ENCODE measurements around the gene RNU1-3. TPM values are rescaled to one million over a fixed set of nuclear protein-coding genes. Genes with fewer than 3 reads are reported as not detected.
A peak's percentile ranks its signal among the peaks of the same experiment; 100 is the strongest.

Gene RNU1-3
- total and polyA plus RNA-seq, 2 of the 13 experiments (the other 11 are each of a cell fraction or from before 2014, with no cell fraction given): under 0.01 to 11,018 TPM

DNA sequence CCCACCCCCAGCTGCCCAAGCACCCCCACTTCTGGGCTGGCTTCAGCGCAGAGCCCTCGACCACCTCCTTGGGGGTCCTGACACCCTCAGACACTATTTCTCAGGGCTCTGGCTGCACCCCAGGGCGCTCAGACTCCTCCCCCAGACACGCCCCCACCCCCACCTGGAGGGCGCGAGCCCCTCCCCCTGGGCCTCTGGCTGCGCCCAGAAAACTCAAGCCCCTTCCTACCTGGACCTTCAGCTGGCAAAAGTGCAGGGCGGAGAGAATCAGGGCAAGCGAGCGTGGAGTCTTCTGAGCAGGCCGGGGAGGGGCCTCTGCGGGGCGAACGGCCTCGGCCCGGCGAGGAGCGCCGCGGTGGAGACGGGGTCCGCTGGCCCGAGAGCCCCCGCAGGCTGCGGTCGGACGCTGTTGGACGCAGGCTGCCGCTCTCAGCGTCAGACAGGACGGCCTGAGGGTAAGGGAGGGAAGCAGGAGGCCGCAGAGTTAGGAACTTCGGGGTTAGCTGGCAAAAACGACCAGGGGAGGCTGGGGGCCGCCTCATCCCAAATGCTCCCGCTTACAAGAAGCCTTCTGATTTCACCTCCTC, 36.0 kb downstream of the RNU1-3 start:
- Histone ChIP-seq H4K20me1 (ENCODE audit: insufficient read depth, low read length) (no peaks in the 10 kb centered on the region), H3K79me2 (ENCODE audit: insufficient read depth, low read length) (peaks cover 11% of the 10 kb centered on the region), H3K27me3 (ENCODE audit: control insufficient read depth in 1 of 2, insufficient read depth in 2 of 2, low read length in 2 of 2) (no peaks in the 10 kb centered on the region), H3K27ac (ENCODE audit: extremely low read length, insufficient read depth, low read length) (no peak overlapping the region), H3K9me3 (ENCODE audit: low read length) (no peaks in the 10 kb centered on the region), H3K4me1 (ENCODE audit: insufficient read depth, low read length) (no peaks in the 10 kb centered on the region), H2AFZ (ENCODE audit: low read length) (no peak overlapping the region), H3K4me3 (replicated peaks in 1 of 3; ENCODE audit: insufficient read depth in 1 of 3, low read depth in 2 of 3, low read length in 3 of 3) (no peak overlapping the region), H3K36me3 (replicated peaks in 1 of 2; ENCODE audit: control insufficient read depth in 1 of 2, insufficient read depth in 2 of 2, low read length in 2 of 2) (peaks cover 59 to 87% of the 10 kb centered on the region in 2 experiments), H3K9ac (ENCODE audit: insufficient read depth, low read depth, low read length) (no peak overlapping the region), H3K4me2 (ENCODE audit: low read depth, low read length) (no peak overlapping the region)
- intact Hi-C loops (cut with micrococcal nuclease; ENCODE audit: unreplicated experiment) (no loop called here), in situ Hi-C loops (cut with HindIII; ENCODE audit: extremely low pct_ligation_motif_present, low pct_unique_long_range_greater_than_20kb) (no loop called here)
- no peak for DNase-seq (ENCODE audit: low spot score)
- BruUV-seq (replicated peaks): no TSS peak
- WGBS (ENCODE audit: low lambda C conversion rate): 98% methylated on average over 36 of the region's 36 CpGs
- ChIA-PET POLR2A (no interaction called here), CTCF (ENCODE audit: low intra/inter-chr PET ratio, low total read pairs) (no interaction called here)
- ATAC-seq: peak; percentile 1; the same call in 1 of the 3 replicates
- FAIRE-seq: no peak
- 0 out of 2 replicates have a peak, but pooled peaks have one; percentile 14 for TF ChIP-seq ZBTB38 (CRISPR knock-in tag; IDR thresholded peaks at IDR 0.05)
- 0 out of 2 replicates have a peak, but pooled peaks have one; percentile 38 for TF ChIP-seq DNMT1 (CRISPR knock-in tag; IDR thresholded peaks at IDR 0.05)
- TF ChIP-seq, protein P1, sequence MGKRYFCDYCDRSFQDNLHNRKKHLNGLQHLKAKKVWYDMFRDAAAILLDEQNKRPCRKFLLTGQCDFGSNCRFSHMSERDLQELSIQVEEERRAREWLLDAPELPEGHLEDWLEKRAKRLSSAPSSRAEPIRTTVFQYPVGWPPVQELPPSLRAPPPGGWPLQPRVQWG (CRISPR knock-in tag; IDR thresholded peaks at IDR 0.05; ENCODE audit: borderline replicate concordance, low read depth): no peak
- peak; percentile 81 for TF ChIP-seq RBM22 (optimal IDR thresholded peaks at IDR 0.05; ENCODE audit: low read length)
- TF ChIP-seq TCF7 (IDR thresholded peaks at IDR 0.05; ENCODE audit: low read depth): no peak
- TF ChIP-seq ATAD3A (CRISPR knock-in tag; IDR thresholded peaks at IDR 0.05): 0 out of 2 replicates have a peak, but pooled peaks have one; percentile 11
- no peak for TF ChIP-seq ZNF180 (CRISPR knock-in tag; IDR thresholded peaks at IDR 0.05; ENCODE audit: borderline replicate concordance, low read depth)
- peak; percentile 21; the same call in 1 of the 2 replicates for TF ChIP-seq ZNF776 (CRISPR knock-in tag; IDR thresholded peaks at IDR 0.05)
- TF ChIP-seq NR2F2 (IDR thresholded peaks at IDR 0.05; ENCODE audit: borderline replicate concordance, low read depth): no peak
- TF ChIP-seq CAMTA2 (CRISPR knock-in tag; IDR thresholded peaks at IDR 0.05; ENCODE audit: borderline replicate concordance): no peak
- TF ChIP-seq RELA (CRISPR knock-in tag; IDR thresholded peaks at IDR 0.05): peak; percentile 35; the same call in 1 of the 2 replicates
- no peak for TF ChIP-seq ARHGAP35 (CRISPR knock-in tag; IDR thresholded peaks at IDR 0.05; ENCODE audit: borderline replicate concordance)
- TF ChIP-seq, protein P2, sequence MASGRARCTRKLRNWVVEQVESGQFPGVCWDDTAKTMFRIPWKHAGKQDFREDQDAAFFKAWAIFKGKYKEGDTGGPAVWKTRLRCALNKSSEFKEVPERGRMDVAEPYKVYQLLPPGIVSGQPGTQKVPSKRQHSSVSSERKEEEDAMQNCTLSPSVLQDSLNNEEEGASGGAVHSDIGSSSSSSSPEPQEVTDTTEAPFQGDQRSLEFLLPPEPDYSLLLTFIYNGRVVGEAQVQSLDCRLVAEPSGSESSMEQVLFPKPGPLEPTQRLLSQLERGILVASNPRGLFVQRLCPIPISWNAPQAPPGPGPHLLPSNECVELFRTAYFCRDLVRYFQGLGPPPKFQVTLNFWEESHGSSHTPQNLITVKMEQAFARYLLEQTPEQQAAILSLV (CRISPR knock-in tag; IDR thresholded peaks at IDR 0.05; ENCODE audit: borderline replicate concordance): 0 out of 2 replicates have a peak, but pooled peaks have one; percentile 44
- TF ChIP-seq RBFOX2 (IDR thresholded peaks at IDR 0.05; ENCODE audit: low read depth, low read length): peak; percentile 79
- peak; percentile 95 for TF ChIP-seq AGO2 (optimal IDR thresholded peaks at IDR 0.05; ENCODE audit: low read depth, low read length)
- no peak for TF ChIP-seq CTCF (CRISPR knock-in tag; IDR thresholded peaks at IDR 0.05)
- 0 out of 2 replicates have a peak, but pooled peaks have one; percentile 24 for TF ChIP-seq HES4 (CRISPR knock-in tag; IDR thresholded peaks at IDR 0.05; ENCODE audit: borderline replicate concordance)
- no peak for TF ChIP-seq NFIB (CRISPR knock-in tag; IDR thresholded peaks at IDR 0.05; ENCODE audit: borderline replicate concordance)
- peak; percentile 65; the same call in 1 of the 2 replicates for TF ChIP-seq MTA1 (CRISPR knock-in tag; IDR thresholded peaks at IDR 0.05; ENCODE audit: borderline replicate concordance)
- TF ChIP-seq MAZ (IDR thresholded peaks at IDR 0.05; ENCODE audit: borderline replicate concordance, low read depth, low read length): peak; percentile 17; the same call in 1 of the 2 replicates
- no peak for TF ChIP-seq MAZ (CRISPR knock-in tag; IDR thresholded peaks at IDR 0.05; ENCODE audit: low read depth)
- no peak for TF ChIP-seq ZFAT (CRISPR knock-in tag; conservative IDR thresholded peaks at IDR 0.05)

Measured in HepG2 (cell line).